ENCODE measurements around the gene PCDH17.

PCDH17 gene

GRCh38 chr13:57726981-57727380 lies 95.4 kb downstream of the PCDH17 start:
- DNase-seq (ENCODE audit: low read depth) = no peak

- DNase-seq (ENCODE audit: low read depth) = no peak
Observed at GRCh38 chr13:57734306-57734705, 102.8 kb downstream of the PCDH17 start.

- DNase-seq (ENCODE audit: low read depth) = no peak
Observed at GRCh38 chr13:57739089-57739488, 107.5 kb downstream of the PCDH17 start.

- no peak for DNase-seq (ENCODE audit: low read depth)
Observed at GRCh38 chr13:57739543-57740190, 108.1 kb downstream of the PCDH17 start.

- DNase-seq (ENCODE audit: low read depth) = no peak
Observed at GRCh38 chr13:57740719-57741118, 109.2 kb downstream of the PCDH17 start.

- no peak for DNase-seq (ENCODE audit: low read depth)
Observed at GRCh38 chr13:57748096-57748495, 116.6 kb downstream of the PCDH17 start.

- no peak for DNase-seq (ENCODE audit: low read depth)
Observed at GRCh38 chr13:57760951-57761350, 129.4 kb downstream of the PCDH17 start.

GRCh38 chr13:57763689-57764088 lies 132.1 kb downstream of the PCDH17 start:
- no peak for DNase-seq (ENCODE audit: low read depth)

Data from GM04503 (cell line).